ENCODE results near the gene MISP. TPM values are rescaled to one million over a fixed set of nuclear protein-coding genes. Genes with fewer than 3 reads are reported as not detected.

The MISP gene
- total and polyA plus RNA-seq, 2 of the 13 experiments (the other 11 are each of a cell fraction or from before 2014, with no cell fraction given): 0.67 to 1.3 TPM

DNA sequence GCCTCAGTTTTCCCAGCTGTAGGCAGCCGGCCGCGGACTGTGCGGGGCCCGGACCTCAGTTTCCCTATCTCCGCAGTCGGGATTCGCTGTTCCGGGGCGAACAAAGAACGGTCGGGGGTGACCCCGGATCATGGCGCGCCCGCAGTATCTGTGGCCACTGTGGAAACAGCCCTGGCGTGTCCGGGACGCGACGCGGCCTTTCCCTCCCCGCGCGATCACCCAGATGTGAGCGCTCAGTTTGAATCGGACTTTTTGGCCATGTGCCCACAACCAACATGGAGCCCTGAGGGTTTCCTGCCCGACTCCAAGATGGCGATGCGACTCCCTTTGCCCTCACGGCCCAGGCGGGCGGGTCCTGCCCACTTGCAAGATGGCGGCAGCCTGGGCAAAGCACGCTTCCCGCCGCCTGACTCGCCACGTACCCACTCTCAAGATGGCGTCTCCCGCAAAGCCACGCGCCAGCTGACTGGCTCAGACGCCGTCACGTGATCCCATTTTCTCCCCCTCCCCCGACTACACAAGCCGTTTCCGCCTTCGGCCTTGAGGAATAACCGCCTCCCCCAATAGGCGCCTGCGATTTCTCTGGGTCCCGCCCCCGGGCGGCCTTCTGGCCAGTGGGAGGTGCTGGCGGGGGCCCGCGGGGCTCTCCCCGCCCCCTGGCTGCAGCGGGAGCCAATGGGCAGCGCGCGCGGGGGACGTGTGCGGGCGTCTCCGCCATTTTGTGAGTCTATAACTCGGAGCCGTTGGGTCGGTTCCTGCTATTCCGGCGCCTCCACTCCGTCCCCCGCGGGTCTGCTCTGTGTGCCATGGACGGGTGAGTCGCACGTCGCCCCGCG is 46.0 kb downstream of the MISP start, which contains the start of gene PTBP1 (continued):
- TF ChIP-seq, protein P1, sequence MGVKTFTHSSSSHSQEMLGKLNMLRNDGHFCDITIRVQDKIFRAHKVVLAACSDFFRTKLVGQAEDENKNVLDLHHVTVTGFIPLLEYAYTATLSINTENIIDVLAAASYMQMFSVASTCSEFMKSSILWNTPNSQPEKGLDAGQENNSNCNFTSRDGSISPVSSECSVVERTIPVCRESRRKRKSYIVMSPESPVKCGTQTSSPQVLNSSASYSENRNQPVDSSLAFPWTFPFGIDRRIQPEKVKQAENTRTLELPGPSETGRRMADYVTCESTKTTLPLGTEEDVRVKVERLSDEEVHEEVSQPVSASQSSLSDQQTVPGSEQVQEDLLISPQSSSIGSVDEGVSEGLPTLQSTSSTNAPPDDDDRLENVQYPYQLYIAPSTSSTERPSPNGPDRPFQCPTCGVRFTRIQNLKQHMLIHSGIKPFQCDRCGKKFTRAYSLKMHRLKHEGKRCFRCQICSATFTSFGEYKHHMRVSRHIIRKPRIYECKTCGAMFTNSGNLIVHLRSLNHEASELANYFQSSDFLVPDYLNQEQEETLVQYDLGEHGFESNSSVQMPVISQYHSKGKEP (CRISPR knock-in tag; IDR thresholded peaks at IDR 0.05): no peak
- peak; percentile 68 for TF ChIP-seq SATB2 (CRISPR knock-in tag; IDR thresholded peaks at IDR 0.05)
- TF ChIP-seq, protein P2, sequence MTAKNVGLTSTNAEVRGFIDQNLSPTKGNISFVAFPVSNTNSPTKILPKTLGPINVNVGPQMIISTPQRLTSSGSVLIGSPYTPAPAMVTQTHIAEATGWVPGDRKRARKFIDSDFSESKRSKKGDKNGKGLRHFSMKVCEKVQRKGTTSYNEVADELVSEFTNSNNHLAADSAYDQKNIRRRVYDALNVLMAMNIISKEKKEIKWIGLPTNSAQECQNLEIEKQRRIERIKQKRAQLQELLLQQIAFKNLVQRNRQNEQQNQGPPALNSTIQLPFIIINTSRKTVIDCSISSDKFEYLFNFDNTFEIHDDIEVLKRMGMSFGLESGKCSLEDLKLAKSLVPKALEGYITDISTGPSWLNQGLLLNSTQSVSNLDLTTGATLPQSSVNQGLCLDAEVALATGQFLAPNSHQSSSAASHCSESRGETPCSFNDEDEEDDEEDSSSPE (CRISPR knock-in tag; IDR thresholded peaks at IDR 0.05): peak; percentile 96
- TF ChIP-seq FOXA3 (CRISPR knock-in tag; IDR thresholded peaks at IDR 0.05): peak; percentile 73
- TF ChIP-seq, protein P3, sequence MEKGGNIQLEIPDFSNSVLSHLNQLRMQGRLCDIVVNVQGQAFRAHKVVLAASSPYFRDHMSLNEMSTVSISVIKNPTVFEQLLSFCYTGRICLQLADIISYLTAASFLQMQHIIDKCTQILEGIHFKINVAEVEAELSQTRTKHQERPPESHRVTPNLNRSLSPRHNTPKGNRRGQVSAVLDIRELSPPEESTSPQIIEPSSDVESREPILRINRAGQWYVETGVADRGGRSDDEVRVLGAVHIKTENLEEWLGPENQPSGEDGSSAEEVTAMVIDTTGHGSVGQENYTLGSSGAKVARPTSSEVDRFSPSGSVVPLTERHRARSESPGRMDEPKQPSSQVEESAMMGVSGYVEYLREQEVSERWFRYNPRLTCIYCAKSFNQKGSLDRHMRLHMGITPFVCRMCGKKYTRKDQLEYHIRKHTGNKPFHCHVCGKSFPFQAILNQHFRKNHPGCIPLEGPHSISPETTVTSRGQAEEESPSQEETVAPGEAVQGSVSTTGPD (CRISPR knock-in tag; IDR thresholded peaks at IDR 0.05): no peak
- TF ChIP-seq NFE2 (CRISPR knock-in tag; IDR thresholded peaks at IDR 0.05): no peak
- peak; percentile 78; the same call in 1 of the 2 replicates for TF ChIP-seq PCBP1 (IDR thresholded peaks at IDR 0.05; ENCODE audit: borderline replicate concordance, low read depth, low read length)
- TF ChIP-seq FOXK2 (IDR thresholded peaks at IDR 0.05): peak; percentile 58; the same call in 1 of the 2 replicates
- peak; percentile 42 for TF ChIP-seq IKZF4 (CRISPR knock-in tag; IDR thresholded peaks at IDR 0.05; ENCODE audit: borderline replicate concordance, low read depth, not compliant biosample characterization)
- TF ChIP-seq MBNL3 (CRISPR knock-in tag; conservative IDR thresholded peaks at IDR 0.05): no peak
- no peak for TF ChIP-seq SKI (IDR thresholded peaks at IDR 0.05; ENCODE audit: partially characterized antibody)
- 0 out of 2 replicates have a peak, but pooled peaks have one; percentile 80 for TF ChIP-seq ZFYVE20 (CRISPR knock-in tag; IDR thresholded peaks at IDR 0.05; ENCODE audit: borderline replicate concordance, low read depth)
- peak; percentile 61 for TF ChIP-seq ZNF883 (CRISPR knock-in tag; IDR thresholded peaks at IDR 0.05; ENCODE audit: not compliant biosample characterization)
- TF ChIP-seq KDM3A (CRISPR knock-in tag; IDR thresholded peaks at IDR 0.05; ENCODE audit: low read depth): peak; percentile 69; the same call in 1 of the 2 replicates
- no peak; the same call in 1 of the 2 replicates for TF ChIP-seq ZNF460 (CRISPR knock-in tag; IDR thresholded peaks at IDR 0.05; ENCODE audit: borderline replicate concordance)
- TF ChIP-seq RXRB (CRISPR knock-in tag; IDR thresholded peaks at IDR 0.05; ENCODE audit: borderline replicate concordance): peak; percentile 71; the same call in 1 of the 2 replicates
- TF ChIP-seq POLR2A (IDR thresholded peaks at IDR 0.05; ENCODE audit: insufficient read depth in 1 of 2, low read depth in 2 of 2, low read length in 2 of 2): peak; percentile 89 to 94
- TF ChIP-seq PRMT3 (CRISPR knock-in tag; IDR thresholded peaks at IDR 0.05; ENCODE audit: borderline replicate concordance, low read depth): no peak
- no peak; the same call in 1 of the 2 replicates for TF ChIP-seq MIER2 (CRISPR knock-in tag; IDR thresholded peaks at IDR 0.05)
- no peak for TF ChIP-seq ZNF562 (CRISPR knock-in tag; IDR thresholded peaks at IDR 0.05; ENCODE audit: borderline replicate concordance)
- TF ChIP-seq MTA1 (CRISPR knock-in tag; IDR thresholded peaks at IDR 0.05; ENCODE audit: borderline replicate concordance): no peak
- TF ChIP-seq RBAK (CRISPR knock-in tag; IDR thresholded peaks at IDR 0.05): no peak
- no peak for TF ChIP-seq ZNF790 (CRISPR knock-in tag; IDR thresholded peaks at IDR 0.05; ENCODE audit: borderline replicate concordance)
- peak; percentile 79; the same call in 1 of the 2 replicates for TF ChIP-seq HDAC1 (CRISPR knock-in tag; IDR thresholded peaks at IDR 0.05)
- TF ChIP-seq AHR (CRISPR knock-in tag; IDR thresholded peaks at IDR 0.05): 0 out of 2 replicates have a peak, but pooled peaks have one; percentile 32
- TF ChIP-seq MED1 (CRISPR knock-in tag; IDR thresholded peaks at IDR 0.05): peak; percentile 78
- TF ChIP-seq ZBTB7B (CRISPR knock-in tag; IDR thresholded peaks at IDR 0.05): peak; percentile 16; the same call in 1 of the 2 replicates

Data from HepG2 (cell line).